Endothelial cell of umbilical vein (primary cell): ENCODE measurements around the gene PATL1. TPM values are rescaled to one million over a fixed set of nuclear protein-coding genes. Genes with fewer than 3 reads are reported as not detected.

Experiments used
- BruUV-seq: library from RNA; stranded (reverse); fragments of 400-500 nt; replicated peaks from 2 replicates; lab custom pipeline; 2021; lab: Mats Ljungman, UMichigan
- CTCF ChIA-PET: fragments of 300-600, 350-600 bp; sonication (Branson Sonifier 250); formaldehyde crosslinking; loops from one replicate; lab custom pipeline; 2021; ENCODE audit warnings: antibody characterized with exemption, inconsistent platforms; lab: Charles Lee
- POLR2A ChIA-PET: fragments of 300-600, 350-600 bp; sonication (Branson Sonifier 250); formaldehyde crosslinking; loops from one replicate; lab custom pipeline; 2021; ENCODE audit warnings: antibody characterized with exemption, inconsistent platforms; lab: Charles Lee
- DNase-seq: peaks from one replicate; pipeline ENCODE4 v3.0.0-alpha.2; 2011; ENCODE audit warnings: low read depth, low spot score
- FAIRE-seq: peaks from 2 replicates; lab custom pipeline; 2011; peaks lifted over from hg19 to GRCh38; lab: Jason Lieb, UNC
- H2AFZ ChIP-seq: 2 replicates; pipeline ENCODE4 v1.6.0; 2012; ENCODE audit warnings: low read depth, low read length, control low read depth, inconsistent platforms
- H3K27ac ChIP-seq: 2 replicates; pipeline ENCODE4 v1.5.1; 2011; ENCODE audit warnings: low read depth, mild to moderate bottlenecking, control low read depth, low read length, moderate library complexity; ENCODE audit not compliant: insufficient read depth
- H3K27me3 ChIP-seq, 2 experiments: 2 replicates each; pipeline versions ENCODE4 v1.6.0 to v1.6.1; 2011; ENCODE audit warnings: low read length in 2 of 2, mixed read lengths in 1 of 2; ENCODE audit not compliant: control insufficient read depth in 2 of 2, insufficient read depth in 2 of 2
- H3K36me3 ChIP-seq, 2 experiments: 2 replicates in 1 of 2; 3 replicates in 1 of 2; pipeline ENCODE4 v1.5.1; 2011; ENCODE audit warnings: low read length in 2 of 2, mild to moderate bottlenecking in 1 of 2, moderate library complexity in 1 of 2; ENCODE audit not compliant: control insufficient read depth in 2 of 2, insufficient read depth in 2 of 2; ENCODE audit errors: extremely low read depth in 1 of 2
- H3K4me1 ChIP-seq: 3 replicates; pipeline ENCODE4 v1.5.1; 2011; ENCODE audit warnings: mild to moderate bottlenecking, low read length; ENCODE audit not compliant: control insufficient read depth, insufficient read depth; ENCODE audit errors: extremely low read depth
- H3K4me2 ChIP-seq: 2 replicates; pipeline ENCODE4 v1.6.1; 2011; ENCODE audit warnings: low read length, control low read depth, mixed read lengths; ENCODE audit not compliant: insufficient read depth
- H3K4me3 ChIP-seq, 3 experiments: fragments of 200-600 bp in 1 of 3; sonication (generic), shearing (Covaris generic) in 1 of 3; replicated peaks in 1 of 3; 2 replicates each; pipeline ENCODE4 v1.5.1; 2011 to 2016; ENCODE audit warnings: control low read depth in 3 of 3, low read length in 3 of 3, mild to moderate bottlenecking in 2 of 3, inconsistent platforms in 1 of 3, low read depth in 1 of 3, moderate library complexity in 1 of 3; ENCODE audit not compliant: insufficient read depth in 1 of 3
- H3K79me2 ChIP-seq: 2 replicates; pipeline ENCODE4 v1.6.0; 2012; ENCODE audit warnings: low read length, inconsistent platforms; ENCODE audit not compliant: control insufficient read depth, insufficient read depth
- H3K9ac ChIP-seq: replicated peaks from 2 replicates; pipeline ENCODE3; 2011; ENCODE audit warnings: low read length, control low read depth; ENCODE audit not compliant: insufficient read depth; ENCODE audit errors: extremely low read depth
- H3K9me1 ChIP-seq: replicated peaks from 3 replicates; pipeline ENCODE4 v1.6.0; 2011; ENCODE audit warnings: mild to moderate bottlenecking, low read length; ENCODE audit not compliant: control insufficient read depth, insufficient read depth; ENCODE audit errors: extremely low read depth
- H3K9me3 ChIP-seq: replicated peaks from 2 replicates; pipeline ENCODE4 v1.5.1; 2012; ENCODE audit warnings: low read length, inconsistent platforms; ENCODE audit not compliant: control insufficient read depth, insufficient read depth
- H4K20me1 ChIP-seq: replicated peaks from 2 replicates; pipeline ENCODE3; 2011; ENCODE audit warnings: mild to moderate bottlenecking, low read length; ENCODE audit not compliant: control insufficient read depth, insufficient read depth; ENCODE audit errors: extremely low read depth
- FOS ChIP-seq: IDR thresholded peaks from 2 replicates; pipeline ENCODE4 v1.6.1; 2011; ENCODE audit warnings: mild to moderate bottlenecking, low read length, moderate library complexity, borderline replicate concordance; ENCODE audit not compliant: insufficient read depth
- GATA2 ChIP-seq: IDR thresholded peaks from 2 replicates; pipeline ENCODE4 v1.7.0; 2011; ENCODE audit warnings: low read depth, mild to moderate bottlenecking, moderate library complexity, mixed read lengths, low read length; ENCODE audit not compliant: insufficient read length, insufficient read depth
- JUN ChIP-seq: IDR thresholded peaks from 2 replicates; pipeline ENCODE4 v1.6.1; 2011; ENCODE audit warnings: borderline replicate concordance, low read depth; ENCODE audit not compliant: insufficient read length, insufficient read depth
- MYC ChIP-seq: IDR thresholded peaks from one replicate; pipeline ENCODE4 v1.6.1; 2011; ENCODE audit warnings: mild to moderate bottlenecking, low read depth, low read length
- POLR2A ChIP-seq: IDR thresholded peaks from 2 replicates; pipeline ENCODE4 v1.6.1; 2012; ENCODE audit warnings: low read depth, mild to moderate bottlenecking, control low read depth, low read length
- POLR2AphosphoS5 ChIP-seq: IDR thresholded peaks from 2 replicates; pipeline ENCODE4 v1.6.1; 2012; ENCODE audit warnings: low read depth, mild to moderate bottlenecking, control low read depth, low read length, moderate library complexity; ENCODE audit not compliant: insufficient read depth
- dilution Hi-C: fragments of 300-500 bp; cut with MboI; formaldehyde crosslinking; loops from one replicate; pipeline ENCODE4 v1.15.0; 2019; ENCODE audit warnings: low sequenced_read_pairs; ENCODE audit not compliant: extremely low pct_ligation_motif_present
- intact Hi-C: fragments of 100-400 bp; cut with micrococcal nuclease; formaldehyde crosslinking; loops from one replicate; pipeline ENCODE4 v1.10.0; 2022
- polyA plus RNA-seq, 4 experiments: library from polyadenylated mRNA; depleted of rRNA in 3 of 4; stranded (reverse) in 3 of 4; unstranded in 1 of 4; fragments of >200 nt; gene quantifications; 2 replicates each; pipeline versions ENCODE4 v1.2.1 to v1.2.3, GENCODE V29; 2011 to 2012; ENCODE audit warnings: missing spikeins in 1 of 4
- total RNA-seq: library from RNA; stranded (reverse); gene quantifications from 2 replicates; pipeline ENCODE4 v1.2.3, GENCODE V29; 2021
- TF ChIP-seq, protein P1 (sequence below): IDR thresholded peaks from 2 replicates; pipeline ENCODE4 v1.6.1; 2011; ENCODE audit not compliant: insufficient read depth, insufficient read length

Gene PATL1
- total and polyA plus RNA-seq, 2 donors (not counting 3 experiments of a cell fraction or from before 2014, with no cell fraction given), result 33.7 to 38.8 TPM

DNA sequence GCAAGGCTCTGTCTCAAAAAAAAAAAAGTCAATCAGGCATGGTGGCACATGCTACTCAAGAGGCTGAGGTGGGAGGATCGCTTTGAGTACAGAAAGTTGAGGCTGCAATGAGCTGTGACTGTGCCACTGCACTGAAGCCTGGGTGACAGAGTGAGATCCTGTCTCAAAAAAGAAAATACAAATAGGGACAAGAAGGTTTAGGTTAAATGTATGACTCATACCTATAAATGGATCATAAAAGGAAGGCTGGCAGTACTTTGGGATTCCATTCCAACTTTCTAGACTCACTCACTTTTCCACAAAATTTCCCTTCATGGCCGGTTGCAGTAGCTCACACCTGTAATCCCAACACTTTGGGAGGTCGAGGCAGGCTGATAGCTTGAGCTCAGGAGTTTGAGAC, 27.7 kb downstream of the PATL1 start:
- no peak overlapping the region for H3K27ac ChIP-seq
- H3K9ac ChIP-seq, result no peak overlapping the region
- H3K4me3 ChIP-seq, result no peak overlapping the region
- H3K4me1 ChIP-seq, result no peaks in the 10 kb centered on the region
- POLR2A ChIA-PET, result interaction anchor here (0.6 kb wide), 1 partner anchor 108 kb away, joined by 3 read pairs; no protein-coding TSS in a partner anchor
- H3K9me1 ChIP-seq, result no peaks in the 10 kb centered on the region
- BruUV-seq, result no TSS peak
- dilution Hi-C loops (no loop called here), intact Hi-C loops (no loop called here)
- no peak overlapping the region for H3K4me2 ChIP-seq
- CTCF ChIA-PET, result no interaction called here
- no peaks in the 10 kb centered on the region for H3K27me3 ChIP-seq
- no peaks in the 10 kb centered on the region for H3K79me2 ChIP-seq
- FAIRE-seq (no peak), DNase-seq (no peak)
- H4K20me1 ChIP-seq, result no peaks in the 10 kb centered on the region
- TF ChIP-seq FOS, result no peak
- no peak for TF ChIP-seq MYC
- TF ChIP-seq, protein P1, sequence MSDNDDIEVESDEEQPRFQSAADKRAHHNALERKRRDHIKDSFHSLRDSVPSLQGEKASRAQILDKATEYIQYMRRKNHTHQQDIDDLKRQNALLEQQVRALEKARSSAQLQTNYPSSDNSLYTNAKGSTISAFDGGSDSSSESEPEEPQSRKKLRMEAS, result no peak
- TF ChIP-seq GATA2, result no peak
- TF ChIP-seq POLR2AphosphoS5, result no peak
- peak; percentile 19 for TF ChIP-seq JUN
- no peaks in the 10 kb centered on the region for H3K9me3 ChIP-seq
- peaks cover 38 to 46% of the 10 kb centered on the region in 2 experiments for H3K36me3 ChIP-seq
- no peak overlapping the region for H2AFZ ChIP-seq

DNA sequence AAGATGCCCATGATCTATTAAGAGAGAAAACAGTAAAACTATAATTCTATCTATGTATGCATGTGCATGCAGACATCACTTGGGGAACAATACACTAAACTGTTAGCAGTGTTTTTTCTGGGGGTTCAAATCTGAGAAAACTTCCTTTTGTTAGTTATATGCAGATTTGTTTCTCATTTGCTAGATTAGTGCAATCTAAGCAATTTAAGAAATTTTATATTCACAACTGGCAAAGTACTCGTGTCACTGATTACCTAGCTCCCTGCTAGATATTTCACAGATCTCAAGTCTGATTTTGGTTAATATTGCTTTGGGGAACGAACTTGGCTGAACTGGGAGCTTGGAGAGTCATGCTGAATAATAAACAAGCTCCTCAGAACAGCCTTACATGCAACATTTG, 38.3 kb downstream of the PATL1 start:
- Histone ChIP-seq H3K36me3 (no peaks in the 10 kb centered on the region), H2AFZ (no peak overlapping the region), H3K79me2 (no peaks in the 10 kb centered on the region), H3K4me2 (no peak overlapping the region), H3K9me3 (no peaks in the 10 kb centered on the region), H3K4me1 (no peaks in the 10 kb centered on the region), H3K27ac (no peak overlapping the region), H3K27me3 (no peaks in the 10 kb centered on the region), H4K20me1 (no peaks in the 10 kb centered on the region), H3K9ac (no peak overlapping the region), H3K4me3 (no peak overlapping the region), H3K9me1 (no peaks in the 10 kb centered on the region)
- FAIRE-seq, result no peak
- ChIA-PET POLR2A (no interaction called here), CTCF (interaction anchor here (1.0 to 1.3 kb wide), 3 partner anchors 24 to 93 kb away, joined by 3 read pairs; no protein-coding TSS in a partner anchor)
- TF ChIP-seq MYC, result no peak
- TF ChIP-seq, protein P1, result no peak
- no peak for TF ChIP-seq POLR2A
- no peak for TF ChIP-seq FOS
- no peak for TF ChIP-seq GATA2
- BruUV-seq, result no TSS peak
- dilution Hi-C loops, result no loop called here
- no peak for DNase-seq
- intact Hi-C loops, result no loop called here
